Adrenal gland (tissue), 5 donors: Measurements from ENCODE around the gene SYNM.

ENCODE experiments used
- POLR2A ChIP-seq, 2 donors: fragments of 450-650 bp; IDR thresholded peaks; one replicate each; pipeline ENCODE4 v1.6.1; 2017; ENCODE audit warnings: antibody characterized with exemption in 2 of 2, mild to moderate bottlenecking in 2 of 2, moderate library complexity in 1 of 2
- TF ChIP-seq, protein P1 (sequence below), 6 experiments: fragments of 450-650 bp in 4 of 6; fragments of 200-600 bp in 2 of 6; sonication (generic) in 1 of 6; IDR thresholded peaks; 1 replicate in 5 of 6; 2 replicates in 1 of 6; pipeline versions ENCODE4 v1.5.1 to v1.8.0; 2016 to 2021; ENCODE audit warnings: antibody characterized with exemption in 6 of 6, mild to moderate bottlenecking in 2 of 6, moderate library complexity in 1 of 6
- donor health status: DM: no; HTN: no; CAD: no.

DNA sequence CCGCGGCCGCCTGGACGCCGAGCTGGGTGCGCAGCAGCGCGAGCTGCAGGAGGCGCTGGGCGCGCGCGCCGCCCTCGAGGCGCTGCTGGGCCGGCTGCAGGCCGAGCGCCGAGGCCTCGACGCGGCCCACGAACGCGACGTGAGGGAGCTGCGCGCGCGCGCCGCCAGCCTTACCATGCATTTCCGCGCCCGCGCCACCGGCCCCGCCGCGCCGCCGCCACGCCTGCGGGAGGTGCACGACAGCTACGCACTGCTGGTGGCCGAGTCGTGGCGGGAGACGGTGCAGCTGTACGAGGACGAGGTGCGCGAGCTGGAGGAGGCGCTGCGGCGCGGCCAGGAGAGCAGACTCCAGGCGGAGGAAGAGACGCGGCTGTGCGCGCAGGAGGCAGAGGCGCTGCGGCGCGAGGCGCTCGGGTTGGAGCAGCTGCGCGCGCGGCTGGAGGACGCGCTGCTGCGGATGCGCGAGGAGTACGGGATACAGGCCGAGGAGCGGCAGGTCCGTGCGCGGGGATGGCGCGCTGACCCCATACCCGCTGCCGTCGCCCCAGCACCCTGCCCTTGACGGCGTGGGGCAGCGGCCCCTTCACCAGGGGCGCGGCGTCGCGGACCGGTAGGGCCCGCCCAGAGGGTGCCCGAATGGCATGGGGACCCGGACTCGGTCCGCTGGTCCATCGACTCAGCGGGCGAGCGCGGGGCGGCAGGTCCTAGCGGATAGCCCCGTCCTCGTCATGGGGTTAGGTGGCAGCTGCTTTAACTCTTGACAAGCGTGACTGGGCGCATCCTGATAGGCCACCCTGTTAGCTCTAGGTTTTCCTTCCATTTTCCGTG lies 848 bp downstream of the SYNM start:
- TF ChIP-seq, protein P1, sequence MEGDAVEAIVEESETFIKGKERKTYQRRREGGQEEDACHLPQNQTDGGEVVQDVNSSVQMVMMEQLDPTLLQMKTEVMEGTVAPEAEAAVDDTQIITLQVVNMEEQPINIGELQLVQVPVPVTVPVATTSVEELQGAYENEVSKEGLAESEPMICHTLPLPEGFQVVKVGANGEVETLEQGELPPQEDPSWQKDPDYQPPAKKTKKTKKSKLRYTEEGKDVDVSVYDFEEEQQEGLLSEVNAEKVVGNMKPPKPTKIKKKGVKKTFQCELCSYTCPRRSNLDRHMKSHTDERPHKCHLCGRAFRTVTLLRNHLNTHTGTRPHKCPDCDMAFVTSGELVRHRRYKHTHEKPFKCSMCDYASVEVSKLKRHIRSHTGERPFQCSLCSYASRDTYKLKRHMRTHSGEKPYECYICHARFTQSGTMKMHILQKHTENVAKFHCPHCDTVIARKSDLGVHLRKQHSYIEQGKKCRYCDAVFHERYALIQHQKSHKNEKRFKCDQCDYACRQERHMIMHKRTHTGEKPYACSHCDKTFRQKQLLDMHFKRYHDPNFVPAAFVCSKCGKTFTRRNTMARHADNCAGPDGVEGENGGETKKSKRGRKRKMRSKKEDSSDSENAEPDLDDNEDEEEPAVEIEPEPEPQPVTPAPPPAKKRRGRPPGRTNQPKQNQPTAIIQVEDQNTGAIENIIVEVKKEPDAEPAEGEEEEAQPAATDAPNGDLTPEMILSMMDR (IDR thresholded peaks at IDR 0.05), result peak in 1 of 6 experiments; percentile 16
- TF ChIP-seq POLR2A (IDR thresholded peaks at IDR 0.05), result no peak
